IPS-15b (cell line): ENCODE measurements around the gene NSD2.

ENCODE experiments used
- H3K27me3 ChIP-seq: one replicate; pipeline ENCODE4 v1.6.1; 2013; ENCODE audit warnings: low read length; ENCODE audit not compliant: control insufficient read depth, insufficient read depth
- H3K36me3 ChIP-seq: one replicate; pipeline ENCODE4 v1.6.1; 2013; ENCODE audit warnings: low read length; ENCODE audit not compliant: control insufficient read depth, insufficient read depth
- H3K4me1 ChIP-seq: one replicate; pipeline ENCODE4 v1.6.1; 2013; ENCODE audit warnings: mild to moderate bottlenecking, low read length; ENCODE audit not compliant: control insufficient read depth, insufficient read depth
- H3K4me3 ChIP-seq: one replicate; pipeline ENCODE4 v1.5.1; 2013; ENCODE audit warnings: low read depth, low read length
- H3K9ac ChIP-seq: one replicate; pipeline ENCODE4 v1.6.1; 2013; ENCODE audit warnings: low read depth, mild to moderate bottlenecking, low read length
- H3K9me3 ChIP-seq: one replicate; pipeline ENCODE4 v1.6.1; 2013; ENCODE audit warnings: mild to moderate bottlenecking, low read length; ENCODE audit not compliant: control insufficient read depth, insufficient read depth

The NSD2 gene

GRCh38 chr4:1887052-1887451, 15.9 kb downstream of the NSD2 start:
- no peak overlapping the region for H3K4me3 ChIP-seq
- no peaks in the 10 kb centered on the region for H3K27me3 ChIP-seq
- H3K4me1 ChIP-seq: peaks cover 2% of the 10 kb centered on the region
- H3K9ac ChIP-seq: no peak overlapping the region
- H3K9me3 ChIP-seq: no peaks in the 10 kb centered on the region
- H3K36me3 ChIP-seq: no peaks in the 10 kb centered on the region

- no peak overlapping the region for H3K9ac ChIP-seq
- H3K4me1 ChIP-seq: peaks cover 2% of the 10 kb centered on the region
- H3K4me3 ChIP-seq: no peak overlapping the region
- H3K9me3 ChIP-seq: no peaks in the 10 kb centered on the region
- H3K27me3 ChIP-seq: no peaks in the 10 kb centered on the region
- H3K36me3 ChIP-seq: peaks cover 5% of the 10 kb centered on the region
Measured at GRCh38 chr4:1890979-1891570, 19.9 kb downstream of the NSD2 start.

GRCh38 chr4:1895971-1896657, 24.9 kb downstream of the NSD2 start:
- Histone ChIP-seq H3K4me1 (peaks cover 2% of the 10 kb centered on the region), H3K9ac (no peak overlapping the region), H3K4me3 (no peak overlapping the region), H3K27me3 (no peaks in the 10 kb centered on the region), H3K36me3 (peaks cover 12% of the 10 kb centered on the region), H3K9me3 (no peaks in the 10 kb centered on the region)

GRCh38 chr4:1896658-1896991, 25.4 kb downstream of the NSD2 start:
- Histone ChIP-seq H3K27me3 (no peaks in the 10 kb centered on the region), H3K4me3 (no peak overlapping the region), H3K36me3 (peaks cover 17% of the 10 kb centered on the region), H3K9ac (no peak overlapping the region), H3K4me1 (no peaks in the 10 kb centered on the region), H3K9me3 (no peaks in the 10 kb centered on the region)

GRCh38 chr4:1898007-1898406, 26.8 kb downstream of the NSD2 start:
- no peaks in the 10 kb centered on the region for H3K27me3 ChIP-seq
- no peak overlapping the region for H3K9ac ChIP-seq
- no peaks in the 10 kb centered on the region for H3K4me1 ChIP-seq
- no peak overlapping the region for H3K4me3 ChIP-seq
- peaks cover 21% of the 10 kb centered on the region for H3K36me3 ChIP-seq
- H3K9me3 ChIP-seq: no peaks in the 10 kb centered on the region

DNA sequence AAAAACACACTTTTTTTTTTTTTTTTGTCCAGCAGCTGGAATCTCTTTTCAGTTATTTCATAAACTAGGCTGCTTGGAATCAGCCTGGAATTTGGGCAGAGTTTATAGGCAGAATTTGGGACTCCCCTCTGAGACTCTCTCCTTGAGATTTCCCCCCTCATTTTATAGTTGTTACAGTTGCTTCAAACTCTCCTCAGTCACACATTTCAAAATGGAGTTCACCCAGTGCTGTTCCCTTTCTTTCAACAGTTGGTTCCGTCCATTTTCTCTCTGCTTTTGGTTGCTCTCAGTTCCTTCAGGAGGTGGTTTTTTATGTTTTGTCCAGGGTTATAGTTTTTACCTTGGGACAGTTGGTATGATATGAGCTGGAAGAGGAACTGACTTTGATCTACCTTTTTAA, 27.5 kb downstream of the NSD2 start:
- no peaks in the 10 kb centered on the region for H3K27me3 ChIP-seq
- H3K4me1 ChIP-seq: no peaks in the 10 kb centered on the region
- H3K36me3 ChIP-seq: peaks cover 21% of the 10 kb centered on the region
- H3K4me3 ChIP-seq: no peak overlapping the region
- no peaks in the 10 kb centered on the region for H3K9me3 ChIP-seq
- no peak overlapping the region for H3K9ac ChIP-seq

GRCh38 chr4:1899149-1900086, 28.2 kb downstream of the NSD2 start:
- no peak overlapping the region for H3K9ac ChIP-seq
- peaks cover 21% of the 10 kb centered on the region for H3K36me3 ChIP-seq
- H3K4me1 ChIP-seq: no peaks in the 10 kb centered on the region
- H3K9me3 ChIP-seq: no peaks in the 10 kb centered on the region
- H3K4me3 ChIP-seq: no peak overlapping the region
- H3K27me3 ChIP-seq: no peaks in the 10 kb centered on the region

- Histone ChIP-seq H3K36me3 (peaks cover 21% of the 10 kb centered on the region), H3K4me1 (no peaks in the 10 kb centered on the region), H3K9me3 (no peaks in the 10 kb centered on the region), H3K9ac (no peak overlapping the region), H3K4me3 (no peak overlapping the region), H3K27me3 (no peaks in the 10 kb centered on the region)
Measured at GRCh38 chr4:1900087-1900433, 28.9 kb downstream of the NSD2 start.

- H3K9me3 ChIP-seq: no peaks in the 10 kb centered on the region
- H3K9ac ChIP-seq: no peak overlapping the region
- no peak overlapping the region for H3K4me3 ChIP-seq
- no peaks in the 10 kb centered on the region for H3K4me1 ChIP-seq
- peaks cover 20% of the 10 kb centered on the region for H3K36me3 ChIP-seq
- no peaks in the 10 kb centered on the region for H3K27me3 ChIP-seq
Measured at GRCh38 chr4:1900624-1901023, 29.4 kb downstream of the NSD2 start.

DNA sequence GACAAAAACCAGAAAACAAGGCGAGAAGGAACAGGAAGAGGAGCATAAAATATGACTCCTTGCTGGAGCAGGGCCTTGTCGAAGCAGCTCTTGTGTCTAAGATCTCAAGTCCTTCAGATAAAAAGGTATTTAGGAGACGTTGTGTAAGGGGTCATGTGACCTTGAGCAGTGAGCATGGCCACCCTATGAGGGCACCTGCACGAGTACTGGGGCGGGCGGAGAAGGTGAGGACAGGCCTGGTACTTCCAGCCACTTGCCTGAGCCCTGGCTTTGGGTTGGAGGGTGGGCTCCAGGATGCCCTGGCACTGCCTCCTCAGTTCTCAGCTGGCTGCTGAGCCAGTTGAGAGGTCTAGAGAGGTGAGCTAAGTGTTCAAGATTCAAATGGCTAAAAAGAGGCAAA, 29.9 kb downstream of the NSD2 start:
- Histone ChIP-seq H3K4me1 (no peaks in the 10 kb centered on the region), H3K36me3 (peaks cover 15% of the 10 kb centered on the region)

GRCh38 chr4:1902243-1902642, 31.1 kb downstream of the NSD2 start:
- Histone ChIP-seq H3K27me3 (no peaks in the 10 kb centered on the region), H3K9me3 (no peaks in the 10 kb centered on the region), H3K9ac (no peak overlapping the region), H3K4me3 (no peak overlapping the region), H3K36me3 (peaks cover 15% of the 10 kb centered on the region), H3K4me1 (no peaks in the 10 kb centered on the region)

More for the DNA sequence above, 29.9 kb downstream of the NSD2 start:
- no peaks in the 10 kb centered on the region for H3K27me3 ChIP-seq
- no peak overlapping the region for H3K9ac ChIP-seq
- H3K9me3 ChIP-seq: no peaks in the 10 kb centered on the region
- no peak overlapping the region for H3K4me3 ChIP-seq

- no peaks in the 10 kb centered on the region for H3K9me3 ChIP-seq
- no peak overlapping the region for H3K9ac ChIP-seq
- peaks cover 15% of the 10 kb centered on the region for H3K36me3 ChIP-seq
- no peaks in the 10 kb centered on the region for H3K27me3 ChIP-seq
- no peak overlapping the region for H3K4me3 ChIP-seq
- H3K4me1 ChIP-seq: no peaks in the 10 kb centered on the region
Measured at GRCh38 chr4:1903035-1903434, 31.8 kb downstream of the NSD2 start.
